HTR-8/SVneo (cell line): ENCODE data around the gene C22orf23.
"Not testable (repeated sequence)": the region's sequence is repeated elsewhere in the genome, so short reads cannot be mapped to it uniquely, and the experiment has no call there.

ENCODE experiments used
- DNase-seq: peaks from one replicate; pipeline ENCODE4 v3.0.0; 2011; ENCODE audit warnings: low spot score, mixed read lengths; ENCODE audit not compliant: insufficient read length
- FAIRE-seq: peaks from 2 replicates; lab custom pipeline; 2011; peaks lifted over from hg19 to GRCh38; lab: Jason Lieb, UNC

The C22orf23 gene

DNA sequence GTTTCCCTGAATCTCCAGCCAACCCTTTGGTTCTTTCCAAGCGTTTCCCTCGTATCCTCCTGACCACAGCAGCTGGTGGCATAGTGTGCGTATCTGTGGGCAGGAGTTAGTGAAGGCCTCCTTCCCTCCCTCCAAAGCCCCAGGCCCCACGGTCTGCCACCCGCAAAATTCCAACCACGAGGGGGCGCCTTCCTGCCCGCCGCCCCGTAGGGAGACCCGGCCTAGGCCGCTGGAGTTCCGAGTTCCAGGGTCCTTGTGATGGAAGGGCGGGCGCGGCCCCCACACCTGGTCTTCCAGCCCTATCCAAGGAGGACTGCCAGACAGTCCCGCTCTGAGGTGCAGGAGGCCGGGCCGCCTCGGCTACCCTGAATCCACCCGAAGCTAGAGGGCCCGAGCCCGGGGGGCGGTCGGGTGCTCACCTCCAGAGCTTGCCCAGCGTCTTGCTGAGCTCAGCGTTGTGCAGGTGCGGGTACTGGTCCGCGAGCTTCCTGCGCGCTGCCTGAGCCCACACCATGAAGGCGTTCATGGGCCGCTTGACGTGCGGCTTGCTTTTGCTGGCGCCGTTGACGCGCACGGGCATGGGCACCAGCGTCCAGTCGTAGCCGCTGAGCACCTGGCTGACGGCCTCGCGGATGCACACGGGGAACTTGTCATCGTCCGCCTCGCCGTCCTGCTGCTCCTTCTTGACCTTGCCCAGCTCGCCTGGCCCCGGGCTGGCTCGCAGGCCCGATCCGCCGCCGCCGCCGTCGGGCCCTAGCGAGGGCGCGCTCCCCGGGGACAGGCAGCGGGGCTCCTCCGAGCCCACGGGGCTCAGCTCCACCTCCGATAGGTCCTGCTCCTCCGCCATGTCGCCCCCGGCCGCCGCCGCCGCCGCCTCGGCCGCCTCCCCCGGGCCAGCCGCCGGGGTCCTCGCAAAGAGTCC, 29.8 kb upstream of the C22orf23 start:
- FAIRE-seq (no peak), DNase-seq (no peak)

DNA sequence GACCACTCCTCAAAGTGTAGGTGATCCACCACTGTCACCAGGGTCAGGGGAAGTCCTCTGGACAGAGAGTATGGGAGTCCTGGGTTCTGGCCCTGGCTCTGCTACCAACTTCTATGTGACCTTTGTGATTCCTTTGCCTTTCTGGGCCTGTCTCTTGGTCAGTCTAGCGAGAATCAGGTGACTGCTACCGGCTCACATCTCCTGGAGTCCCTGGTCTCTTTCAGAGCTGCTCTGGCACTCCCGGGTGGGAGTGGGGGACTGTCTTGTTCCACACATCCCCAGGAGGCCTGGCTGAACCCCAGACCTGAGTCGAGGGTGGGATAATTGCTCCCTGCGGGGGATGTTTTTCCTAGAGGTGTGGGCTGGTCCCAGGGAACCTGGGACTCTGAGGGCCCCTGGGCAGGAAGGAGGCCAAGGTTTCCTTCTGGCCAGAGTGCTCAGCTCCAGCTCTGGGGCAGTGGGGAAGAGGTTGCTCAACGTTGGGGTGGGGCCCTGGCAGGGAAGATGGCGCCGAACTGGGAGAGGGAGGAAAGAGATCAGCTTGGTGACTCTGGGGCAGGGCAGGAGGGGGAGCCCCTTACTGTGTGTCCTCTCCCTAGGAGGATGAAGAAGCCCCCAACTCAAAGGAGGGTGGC, 28.9 kb upstream of the C22orf23 start:
- FAIRE-seq, result no peak
- no peak for DNase-seq

DNA sequence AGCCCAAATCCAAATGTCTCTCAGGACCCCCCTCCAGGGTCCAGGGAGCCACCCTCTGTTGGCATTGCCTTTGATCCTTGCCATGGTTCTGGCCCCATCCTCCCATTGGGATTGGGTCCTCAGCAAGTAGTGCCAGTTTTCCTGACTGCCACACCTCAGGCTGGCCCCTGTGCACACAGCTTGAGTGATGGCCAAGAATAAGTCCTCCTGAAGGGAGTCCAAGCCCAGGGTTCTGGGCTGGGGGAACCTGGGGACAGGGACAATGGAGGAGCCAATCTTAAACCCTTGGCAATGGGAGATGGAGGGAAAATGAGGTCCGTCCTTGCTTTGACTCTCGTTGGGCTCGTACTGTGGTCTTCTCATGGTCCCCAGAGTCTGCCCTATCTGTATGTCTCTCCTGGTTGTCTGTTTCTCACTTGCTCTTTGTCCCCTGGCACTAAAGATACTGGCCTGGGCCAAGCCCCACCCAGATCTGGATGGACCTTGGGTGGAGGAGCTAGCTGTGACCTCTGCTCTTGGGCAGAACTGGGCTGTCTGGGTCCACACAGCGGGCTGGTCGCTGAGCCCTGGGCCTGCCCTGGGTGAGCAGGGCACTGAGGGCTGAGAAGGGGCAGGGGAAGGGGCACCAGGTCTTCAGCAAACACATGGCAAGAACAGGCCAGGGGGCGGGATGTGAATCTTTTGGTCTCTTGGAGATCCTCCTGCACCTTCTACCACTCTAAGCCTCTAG, 28.0 kb upstream of the C22orf23 start:
- DNase-seq (no peak), FAIRE-seq (no peak)

DNA sequence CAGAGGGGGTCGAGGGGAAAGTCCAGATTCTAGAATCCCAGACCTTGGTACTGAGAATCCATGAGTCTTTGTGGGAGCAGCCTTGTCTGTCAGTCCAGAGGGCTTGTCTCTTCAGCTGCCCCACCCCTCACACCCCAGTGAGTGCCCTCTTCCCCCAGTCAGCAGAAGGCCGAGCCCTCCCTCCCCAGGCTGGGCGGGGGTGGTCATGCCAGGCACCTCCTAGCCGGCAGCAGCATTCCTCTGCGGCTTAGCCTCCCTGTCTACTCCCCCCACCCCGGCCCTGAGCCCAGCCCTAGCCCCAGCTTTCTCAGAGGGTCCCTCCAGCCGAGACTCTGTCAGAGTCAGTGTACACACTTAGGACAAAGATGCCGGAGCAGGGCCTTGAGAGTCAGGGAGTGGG, 26.4 kb upstream of the C22orf23 start:
- FAIRE-seq (no peak), DNase-seq (no peak)

DNA sequence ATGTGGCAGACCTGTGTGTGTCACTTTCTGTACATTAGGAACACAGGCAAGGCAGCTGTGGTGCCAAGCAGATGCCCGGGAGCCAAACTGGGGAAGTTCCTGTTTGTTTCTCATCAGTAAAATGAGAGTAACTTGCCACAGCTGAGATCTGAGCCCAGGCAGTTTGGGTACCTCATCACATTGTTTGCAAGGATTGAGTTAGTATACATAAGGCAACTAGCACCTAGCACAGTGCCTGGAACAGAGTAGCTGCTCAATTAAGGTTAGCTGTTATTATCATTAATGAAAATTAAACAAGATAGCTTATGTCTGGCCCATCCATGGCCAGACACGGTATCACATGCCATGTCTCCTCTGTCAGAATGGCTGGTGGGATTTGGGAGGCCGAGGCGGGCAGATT, 23.1 kb upstream of the C22orf23 start:
- FAIRE-seq, result no peak
- no peak for DNase-seq

DNA sequence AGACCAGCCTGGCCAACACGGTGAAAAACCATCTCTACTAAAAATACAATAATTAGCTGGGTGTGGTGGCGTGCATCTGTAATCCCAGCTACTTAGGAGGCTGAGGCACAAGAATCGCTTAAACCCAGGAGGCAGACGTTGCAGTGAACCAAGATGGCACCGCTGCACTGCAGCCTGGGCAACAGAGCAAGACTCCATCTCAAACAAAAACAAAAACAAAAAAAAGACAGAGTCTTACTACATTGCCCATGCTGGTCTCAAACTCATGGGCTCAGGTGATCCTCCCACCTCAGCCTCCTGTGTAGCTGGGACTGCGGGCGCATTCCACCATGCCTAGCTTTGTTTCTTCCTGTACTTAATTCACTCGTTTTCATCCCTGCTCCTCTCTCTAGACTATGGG, 22.6 kb upstream of the C22orf23 start:
- FAIRE-seq, DNase-seq: not testable (repeated sequence)

DNA sequence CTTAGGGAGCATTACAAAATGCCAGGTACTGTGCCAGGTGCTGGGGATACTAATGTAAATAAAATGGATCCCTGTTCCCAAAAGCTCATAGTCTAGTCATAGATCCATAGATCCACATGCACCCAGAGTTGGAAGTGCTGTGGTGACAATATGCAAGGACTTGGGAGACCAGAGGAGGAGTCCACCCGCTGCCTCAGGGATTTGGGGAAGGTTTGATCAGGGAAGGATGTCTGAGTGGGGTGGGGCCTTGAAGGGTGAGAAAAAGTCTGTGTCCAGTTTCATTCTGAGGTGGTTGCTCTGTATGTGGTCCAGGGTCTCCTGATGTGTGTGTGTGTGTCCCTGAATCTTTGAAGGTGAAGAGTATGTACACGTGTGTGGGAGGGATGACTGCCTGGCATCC, 21.8 kb upstream of the C22orf23 start:
- no peak for FAIRE-seq
- DNase-seq, result no peak

DNA sequence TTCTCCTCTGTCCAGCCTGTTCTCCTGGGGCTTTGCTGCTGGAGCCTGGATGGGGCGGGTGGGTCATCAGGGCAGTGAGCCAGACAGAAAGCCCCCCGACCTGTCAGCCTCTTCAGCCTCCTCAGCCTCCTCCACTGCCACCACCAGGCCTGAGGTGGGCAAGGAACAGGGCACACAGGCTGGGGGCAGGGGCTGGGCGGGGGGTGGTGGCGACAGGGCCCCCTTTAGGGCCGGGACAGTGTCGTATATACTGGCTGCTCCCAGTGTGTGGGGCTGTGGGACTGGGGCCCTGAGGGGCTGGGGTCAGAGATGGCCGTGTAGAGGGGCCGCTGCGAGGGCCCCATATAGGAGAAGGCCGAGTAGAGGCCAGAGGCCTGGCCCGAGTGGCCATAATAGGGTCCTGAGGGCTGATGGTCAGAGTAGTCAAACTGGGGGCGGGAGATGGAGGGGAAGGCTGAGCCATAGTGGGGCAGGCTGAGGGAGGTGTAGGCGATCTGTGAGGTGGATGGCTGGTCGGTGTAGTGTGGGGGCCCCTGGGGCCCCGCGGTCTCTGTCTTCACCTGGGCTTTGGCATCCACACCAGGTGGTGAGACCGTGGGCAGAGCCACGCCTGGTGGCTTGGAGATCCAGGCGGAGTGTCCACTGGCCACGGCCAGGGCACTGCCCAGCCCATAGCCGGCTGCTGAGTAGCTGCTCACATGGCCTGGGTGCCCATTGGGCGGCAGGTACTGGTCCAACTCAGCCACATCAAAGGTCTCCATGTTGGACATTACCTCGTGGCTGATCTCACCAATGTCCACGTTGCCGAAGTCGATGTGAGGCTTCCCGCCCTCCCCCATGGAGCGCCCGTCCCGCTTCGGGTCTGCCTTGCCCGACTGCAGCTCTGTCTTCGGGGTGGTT, 20.1 kb upstream of the C22orf23 start:
- DNase-seq, result no peak
- FAIRE-seq, result no peak

DNA sequence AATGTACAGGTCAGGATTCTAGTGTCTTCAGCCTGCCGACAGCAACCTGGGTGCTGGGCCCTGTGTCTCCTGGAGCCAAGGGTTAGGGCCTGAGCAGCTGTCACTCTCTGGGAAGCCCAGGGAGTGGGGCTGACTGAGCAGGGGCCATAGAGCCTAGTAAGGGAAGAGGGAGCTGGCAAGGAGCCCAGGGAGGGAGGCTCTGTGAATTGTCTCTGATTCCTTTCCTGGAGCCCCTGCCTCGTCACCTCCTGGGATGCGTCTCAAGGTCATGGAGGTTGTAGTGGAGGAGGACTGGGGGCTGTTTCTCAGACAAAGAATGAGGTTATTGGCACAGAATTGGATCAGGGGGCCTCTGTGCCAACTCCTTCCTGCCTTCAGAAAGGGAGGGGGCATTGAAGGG, 19.1 kb upstream of the C22orf23 start:
- DNase-seq, result no peak

DNA sequence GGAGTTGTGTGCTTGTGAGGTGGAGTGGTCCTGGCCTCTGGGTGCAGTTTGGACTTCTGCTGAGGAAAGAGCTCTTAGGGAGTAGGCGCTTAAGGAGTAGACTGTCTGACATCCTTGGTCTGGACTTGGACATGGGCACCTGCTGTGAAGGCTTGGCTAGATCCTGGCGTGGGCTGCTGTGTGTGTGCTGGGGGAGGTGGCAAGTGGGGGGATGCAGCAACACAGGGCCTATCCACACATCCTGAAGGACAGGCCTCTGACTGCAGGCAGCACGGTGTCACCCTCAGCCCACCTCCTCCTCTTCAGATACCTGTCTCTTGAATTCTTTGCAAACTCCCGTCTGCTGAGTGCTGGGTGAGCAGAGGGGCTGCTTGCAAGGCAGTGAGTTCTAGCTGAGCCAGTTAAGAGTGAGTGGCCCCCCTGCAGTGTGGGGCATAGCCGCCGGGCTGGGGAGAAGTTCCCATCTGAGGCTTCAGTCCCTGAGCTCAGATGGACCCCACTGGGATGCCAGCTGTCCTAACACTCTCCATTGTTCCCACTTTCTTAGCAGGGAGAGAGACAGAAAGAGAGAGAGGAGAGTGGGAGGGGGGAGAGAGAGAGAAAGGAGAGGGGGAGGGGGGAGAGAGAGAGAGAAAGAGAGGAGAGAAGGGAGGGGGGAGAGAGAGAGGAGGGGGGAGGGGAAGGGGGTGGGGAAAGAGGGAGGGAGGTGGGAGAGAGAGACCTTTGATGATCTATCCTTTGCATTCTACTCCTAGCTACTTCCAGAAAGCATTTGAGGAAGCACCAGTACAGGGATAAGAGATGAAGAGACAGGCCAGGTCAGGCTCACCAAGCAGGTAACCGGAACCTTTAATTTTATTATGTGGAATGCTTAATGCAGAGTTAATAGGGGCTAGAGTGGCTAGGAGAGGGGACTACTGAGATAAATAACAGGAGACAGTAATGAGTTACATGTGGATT, 18.4 kb upstream of the C22orf23 start:
- DNase-seq (no peak), FAIRE-seq (no peak)

More for the DNA sequence above, 19.1 kb upstream of the C22orf23 start:
- FAIRE-seq, result no peak

DNA sequence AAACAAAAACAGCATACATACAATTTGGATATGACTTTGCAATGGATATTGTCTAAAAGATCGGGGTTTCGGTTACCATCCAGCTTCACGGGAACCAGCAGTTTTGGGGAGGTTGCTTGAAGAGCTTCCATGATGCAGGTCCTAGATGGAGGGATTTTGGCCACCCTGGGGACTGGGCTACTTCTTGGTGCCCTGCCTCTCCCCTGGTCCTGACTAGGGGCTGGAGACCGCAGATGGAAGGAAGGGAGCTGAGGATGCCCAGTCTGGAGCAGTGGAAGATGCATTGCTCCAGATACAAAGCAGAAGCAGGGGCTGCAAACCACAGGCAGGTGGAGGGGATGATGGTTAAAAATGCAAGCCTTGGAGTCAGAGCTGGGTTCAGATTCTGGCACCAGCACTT, 17.5 kb upstream of the C22orf23 start:
- FAIRE-seq (no peak), DNase-seq (no peak)

DNA sequence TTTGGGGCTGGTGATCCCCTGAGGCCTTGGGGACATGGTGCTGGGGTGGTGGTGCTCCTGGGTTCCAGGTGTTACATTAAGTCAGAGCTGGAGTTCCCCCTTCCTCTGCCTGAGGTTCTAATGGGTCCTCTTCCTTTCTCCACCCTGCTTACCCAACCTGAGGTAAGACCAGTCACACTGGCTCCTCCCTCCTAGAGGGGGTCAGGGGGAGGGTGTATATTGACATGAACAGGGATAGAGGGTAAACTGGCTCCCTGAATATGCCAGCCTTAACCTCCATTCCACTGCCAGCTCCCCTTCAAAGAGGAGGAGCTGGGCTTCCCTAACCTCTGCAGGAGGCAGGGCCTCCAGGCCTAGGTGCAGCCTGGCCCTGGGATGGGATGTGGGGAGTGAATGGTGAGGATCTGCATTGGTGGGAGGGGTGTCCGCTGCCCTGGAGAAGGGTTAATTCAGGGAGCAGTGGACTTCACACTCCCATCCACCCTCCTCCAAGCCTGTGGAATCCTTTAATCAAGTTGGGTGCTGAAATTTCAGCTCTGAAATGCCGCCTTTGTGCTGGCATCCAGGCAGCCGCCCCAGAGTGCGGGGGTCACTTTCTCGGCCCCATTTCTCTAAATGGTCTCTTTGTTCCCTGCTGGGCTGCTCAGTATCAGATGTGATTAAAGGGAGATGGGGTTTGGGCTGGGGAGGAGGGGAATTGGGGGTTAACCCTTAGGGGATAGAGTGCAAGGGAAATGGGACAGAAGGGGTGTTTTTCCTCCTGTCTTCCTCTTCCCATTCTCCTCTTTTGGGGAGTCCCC, 15.3 kb upstream of the C22orf23 start:
- DNase-seq (no peak), FAIRE-seq (no peak)

DNA sequence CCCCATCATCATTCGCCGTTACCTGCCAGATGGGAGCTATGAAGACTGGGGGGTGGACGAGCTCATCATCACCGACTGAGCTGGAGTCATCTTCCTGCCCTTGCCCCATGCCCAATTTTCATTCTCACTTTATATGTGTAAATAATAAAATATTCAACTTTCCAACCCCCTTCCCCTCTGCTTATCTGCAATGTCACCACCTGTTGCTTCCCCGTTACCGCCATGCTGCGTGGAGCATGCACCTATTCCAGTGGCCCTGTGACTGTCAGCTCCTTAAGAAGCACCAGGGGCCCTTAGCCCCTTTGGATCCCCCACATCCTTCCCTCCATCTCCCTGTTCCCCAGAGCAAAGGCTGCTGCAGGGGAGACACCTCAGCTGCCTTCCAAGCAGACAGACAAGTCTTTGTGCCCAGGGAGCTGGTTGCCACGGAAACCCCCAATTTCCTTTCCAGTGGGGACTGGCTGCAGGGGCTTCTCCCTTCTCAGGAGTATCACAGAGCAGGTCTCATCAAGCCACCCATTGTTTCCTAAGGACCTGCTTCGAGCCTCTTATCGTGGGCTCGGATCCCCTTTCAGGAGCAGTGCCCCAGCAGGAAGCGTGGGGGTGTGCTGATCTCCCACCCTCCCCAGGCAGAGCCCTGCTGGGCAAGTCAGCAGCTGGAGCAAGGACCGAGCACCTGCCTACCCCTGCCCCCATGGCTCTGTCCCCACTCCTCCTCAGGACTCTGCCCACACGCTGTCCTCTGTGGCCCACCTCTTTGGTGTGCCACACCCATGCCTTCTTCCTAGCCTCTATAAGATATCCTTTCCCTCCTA, 14.4 kb upstream of the C22orf23 start:
- FAIRE-seq, result no peak
- DNase-seq, result no peak

DNA sequence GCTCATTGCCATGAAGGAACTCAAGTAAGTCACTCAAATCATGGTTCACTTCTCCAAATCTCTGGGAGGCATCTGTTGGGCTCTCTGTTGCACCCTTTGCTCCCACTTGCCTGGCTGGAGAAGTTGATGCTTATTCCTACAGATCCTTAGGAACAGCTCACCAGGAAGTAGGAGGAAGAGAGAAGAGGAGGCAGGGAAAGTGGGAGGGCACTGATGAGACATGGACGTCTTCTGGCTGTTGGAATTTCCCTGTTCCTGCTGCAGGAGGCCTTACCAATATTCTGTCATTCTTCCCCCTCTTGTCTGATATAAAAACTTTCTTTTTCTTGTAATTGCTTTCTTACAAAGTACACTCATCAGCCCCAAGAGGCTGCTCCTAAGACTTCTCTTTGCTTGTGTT, 13.7 kb upstream of the C22orf23 start:
- FAIRE-seq (no peak), DNase-seq (no peak)

DNA sequence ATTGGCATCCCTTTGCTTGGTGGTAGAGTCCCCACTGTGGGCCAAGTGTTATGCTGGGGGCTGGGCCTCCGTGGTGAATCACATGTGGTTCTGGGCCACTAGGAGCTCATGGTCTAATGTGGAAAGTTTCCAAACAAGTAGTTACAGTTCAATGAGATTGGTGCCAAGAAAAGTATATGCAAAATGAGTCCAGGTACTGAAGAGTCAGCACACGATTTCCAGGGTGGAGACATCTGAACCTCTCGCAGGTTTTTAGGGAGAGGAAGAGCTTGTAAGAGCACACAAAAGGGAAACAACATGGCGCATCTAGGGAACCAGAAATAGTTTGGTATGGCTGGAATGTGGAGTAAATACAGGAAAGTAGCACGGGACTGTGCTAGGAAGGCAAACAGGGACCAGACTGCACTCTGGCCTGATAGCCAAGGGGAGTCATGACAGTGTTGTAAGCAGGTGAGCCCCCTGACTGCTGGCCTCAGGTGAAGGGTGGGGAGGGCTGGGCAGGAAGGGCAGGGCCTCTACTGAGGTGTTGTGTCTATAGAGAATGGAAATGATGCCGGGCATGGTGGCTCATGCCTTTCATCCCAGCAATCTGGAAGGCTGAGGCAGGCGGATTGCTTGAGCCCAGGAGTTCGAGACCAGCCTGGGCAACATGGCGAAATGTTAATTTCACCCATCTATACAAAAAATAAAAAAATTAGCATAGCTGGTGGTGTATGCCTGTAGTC, 12.7 kb upstream of the C22orf23 start:
- no peak for FAIRE-seq
- DNase-seq, result no peak

DNA sequence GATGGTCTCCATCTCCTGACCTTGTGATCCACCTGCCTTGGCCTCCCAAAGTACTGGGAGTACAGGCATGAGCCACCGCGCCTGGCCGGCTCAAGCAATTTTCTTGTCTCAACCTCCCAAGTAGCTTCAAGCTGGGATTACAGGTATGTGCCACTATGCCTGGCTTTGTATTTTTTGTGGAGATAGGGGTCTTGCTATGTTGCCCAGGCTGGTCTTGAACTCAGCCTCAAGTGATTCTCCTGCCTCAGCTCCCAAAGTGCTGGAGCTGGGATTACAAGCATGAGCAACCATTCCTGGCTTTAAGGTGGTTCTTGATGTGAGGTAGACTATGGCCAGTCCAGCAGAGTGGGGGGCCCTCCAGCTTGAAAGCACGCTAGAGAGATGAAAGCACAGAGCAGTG, 7.7 kb upstream of the C22orf23 start:
- FAIRE-seq (no peak), DNase-seq (no peak)
